ENCODE measurements around the gene CAMTA1. TPM values are rescaled to one million over a fixed set of nuclear protein-coding genes. Genes with fewer than 3 reads are reported as not detected.

The CAMTA1 gene
- total RNA-seq, 2 donors from 2014 or later, result 55.3 to 69.5 TPM

- Mint-ChIP-seq H3K4me1 (peaks cover 14% of the 10 kb centered on the region), H3K36me3 (ENCODE audit: low read depth) (peaks cover 2% of the 10 kb centered on the region), H3K27me3 (peaks cover 16% of the 10 kb centered on the region), H3K4me3 (no peak overlapping the region), H3K27ac (no peak overlapping the region)
- DNase-seq (no peak), ATAC-seq (no peak)
- no peaks in the 10 kb centered on the region for H3K9me3 ChIP-seq (ENCODE audit: control insufficient read depth, low read length, poor library complexity, severe bottlenecking)
Observed at GRCh38 chr1:7550261-7550865, 765.1 kb downstream of the CAMTA1 start.

DNA sequence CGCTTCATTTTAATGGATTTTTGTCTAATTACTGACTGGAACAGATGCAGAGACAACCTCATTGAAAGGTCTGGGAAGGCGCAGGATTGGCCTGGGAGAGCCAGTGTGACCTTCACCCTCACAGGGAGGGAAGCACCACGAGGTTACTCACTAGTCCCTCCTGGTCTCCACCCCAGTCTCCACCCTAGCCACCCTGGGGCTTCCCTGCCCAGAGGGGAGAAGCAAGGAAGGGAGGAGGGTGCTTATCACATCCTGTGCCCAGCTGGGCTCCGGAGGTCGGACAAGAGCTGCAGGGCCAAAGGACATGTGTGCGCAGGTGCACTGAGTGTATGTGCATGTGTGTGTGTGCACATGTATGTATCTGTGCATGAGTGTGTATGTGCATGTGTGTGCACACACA lies 765.7 kb downstream of the CAMTA1 start:
- H3K4me3 Mint-ChIP-seq, result no peak overlapping the region
- H3K36me3 Mint-ChIP-seq (ENCODE audit: low read depth), result peaks cover 2% of the 10 kb centered on the region
- no peaks in the 10 kb centered on the region for H3K9me3 ChIP-seq (ENCODE audit: control insufficient read depth, low read length, poor library complexity, severe bottlenecking)
- peaks cover 14% of the 10 kb centered on the region for H3K4me1 Mint-ChIP-seq
- no peak for DNase-seq
- peaks cover 23% of the 10 kb centered on the region for H3K27me3 Mint-ChIP-seq
- ATAC-seq, result no peak
- no peak overlapping the region for H3K27ac Mint-ChIP-seq

DNA sequence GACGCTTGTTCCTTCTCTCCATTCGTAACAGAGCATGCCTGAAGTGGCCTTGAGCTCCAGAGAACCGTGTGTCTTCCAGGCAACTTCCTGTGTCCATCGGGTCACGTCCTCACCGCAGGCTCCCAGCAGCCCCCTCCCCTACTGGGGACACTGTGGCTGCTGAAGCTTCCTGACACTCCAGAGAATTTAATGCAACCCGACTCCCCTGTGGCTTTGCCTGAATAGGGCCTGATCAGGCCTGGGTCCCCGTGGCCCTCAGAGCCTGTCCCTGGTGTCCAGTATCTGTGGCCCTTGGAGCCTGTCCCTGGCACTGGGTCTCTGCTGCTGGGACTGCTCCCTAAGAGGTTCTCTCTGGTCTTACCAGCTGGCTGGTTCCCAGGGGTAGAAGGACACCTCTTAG lies 766.2 kb downstream of the CAMTA1 start:
- Mint-ChIP-seq H3K27ac (no peak overlapping the region), H3K4me1 (peaks cover 15% of the 10 kb centered on the region), H3K4me3 (no peak overlapping the region), H3K36me3 (ENCODE audit: low read depth) (peaks cover 2% of the 10 kb centered on the region), H3K27me3 (peaks cover 27% of the 10 kb centered on the region)
- ATAC-seq (no peak), DNase-seq (no peak)
- H3K9me3 ChIP-seq (ENCODE audit: control insufficient read depth, low read length, poor library complexity, severe bottlenecking), result no peaks in the 10 kb centered on the region

DNA sequence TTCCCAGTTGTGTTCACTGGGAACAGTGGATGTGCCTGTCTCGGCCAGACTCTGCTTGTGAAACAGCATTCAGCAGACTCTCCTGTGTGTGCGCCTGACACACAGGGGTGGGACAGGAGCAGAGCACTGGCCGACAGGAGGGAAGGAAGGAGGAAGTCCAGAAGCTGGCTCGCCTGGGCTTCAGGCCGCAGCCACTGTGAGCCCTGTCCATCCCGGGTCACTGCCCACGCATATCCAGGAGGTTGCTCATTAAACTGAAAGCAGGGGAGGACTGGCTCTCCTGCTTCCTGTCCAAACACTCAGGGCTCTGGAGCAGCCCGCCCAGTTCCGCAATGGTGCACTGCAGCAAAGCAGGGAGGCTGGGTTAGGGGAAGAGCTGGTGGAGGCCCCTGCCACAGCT lies 767.1 kb downstream of the CAMTA1 start:
- no peak for DNase-seq
- Mint-ChIP-seq H3K27ac (no peak overlapping the region), H3K4me3 (no peak overlapping the region), H3K36me3 (ENCODE audit: low read depth) (peaks cover 2% of the 10 kb centered on the region), H3K4me1 (peaks cover 18% of the 10 kb centered on the region), H3K27me3 (peaks cover 32% of the 10 kb centered on the region)
- H3K9me3 ChIP-seq (ENCODE audit: control insufficient read depth, low read length, poor library complexity, severe bottlenecking), result no peaks in the 10 kb centered on the region
- ATAC-seq, result no peak

- H3K27ac Mint-ChIP-seq, result no peak overlapping the region
- peaks cover 15% of the 10 kb centered on the region for H3K4me1 Mint-ChIP-seq
- H3K9me3 ChIP-seq (ENCODE audit: control insufficient read depth, low read length, poor library complexity, severe bottlenecking), result no peaks in the 10 kb centered on the region
- H3K36me3 Mint-ChIP-seq (ENCODE audit: low read depth), result no peaks in the 10 kb centered on the region
- H3K27me3 Mint-ChIP-seq, result peaks cover 26% of the 10 kb centered on the region
- no peak overlapping the region for H3K4me3 Mint-ChIP-seq
- ATAC-seq (no peak), DNase-seq (no peak)
Observed at GRCh38 chr1:7553042-7553690, 767.9 kb downstream of the CAMTA1 start.

- Mint-ChIP-seq H3K27ac (no peak overlapping the region), H3K36me3 (ENCODE audit: low read depth) (no peaks in the 10 kb centered on the region), H3K4me3 (no peak overlapping the region), H3K27me3 (peaks cover 22% of the 10 kb centered on the region), H3K4me1 (peaks cover 10% of the 10 kb centered on the region)
- H3K9me3 ChIP-seq (ENCODE audit: control insufficient read depth, low read length, poor library complexity, severe bottlenecking), result no peaks in the 10 kb centered on the region
- no peak for ATAC-seq
- no peak for DNase-seq
Observed at GRCh38 chr1:7554385-7555235, 769.4 kb downstream of the CAMTA1 start.

DNA sequence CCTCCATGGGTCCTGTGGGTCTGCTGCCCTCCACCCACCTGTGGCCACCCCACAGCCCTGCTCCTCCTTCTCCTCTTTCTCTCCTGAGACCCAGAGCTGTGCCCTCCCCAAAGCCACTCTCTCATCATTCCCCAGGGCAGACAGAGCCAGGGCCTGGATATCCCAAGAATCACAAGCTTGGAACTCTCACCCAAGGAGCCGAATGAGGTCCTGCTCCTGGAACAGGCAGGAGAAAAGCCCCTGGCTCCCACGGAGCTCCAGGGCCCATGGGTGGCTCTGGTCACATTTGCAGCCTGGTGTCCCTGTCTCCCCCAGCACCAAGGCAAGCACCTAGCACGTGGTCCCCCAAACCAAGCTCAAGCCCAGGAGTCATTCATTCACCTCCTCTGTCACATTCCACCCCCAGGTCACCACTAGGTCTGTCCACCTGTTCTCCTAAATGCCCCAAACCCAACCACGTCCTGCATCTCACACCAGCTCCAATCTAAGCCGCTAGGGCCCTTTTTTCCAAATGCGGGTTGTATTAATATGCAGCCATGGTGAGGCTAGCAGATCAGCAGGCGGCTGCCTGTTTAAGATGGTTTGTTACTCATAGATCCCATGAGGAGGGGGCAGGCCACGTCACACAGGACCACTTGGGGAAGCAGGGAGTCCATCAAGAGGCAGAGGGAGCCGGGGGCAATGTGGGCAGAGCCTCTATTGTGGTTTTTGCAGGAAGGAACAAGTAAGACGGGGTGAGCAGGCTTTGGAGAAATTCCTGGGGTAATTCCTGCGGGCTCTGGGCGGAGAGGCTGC lies 770.3 kb downstream of the CAMTA1 start:
- no peaks in the 10 kb centered on the region for H3K9me3 ChIP-seq (ENCODE audit: control insufficient read depth, low read length, poor library complexity, severe bottlenecking)
- Mint-ChIP-seq H3K36me3 (ENCODE audit: low read depth) (no peaks in the 10 kb centered on the region), H3K27ac (no peak overlapping the region), H3K4me1 (peaks cover 6% of the 10 kb centered on the region), H3K27me3 (peaks cover 25% of the 10 kb centered on the region), H3K4me3 (no peak overlapping the region)
- ATAC-seq, result no peak
- no peak for DNase-seq

DNA sequence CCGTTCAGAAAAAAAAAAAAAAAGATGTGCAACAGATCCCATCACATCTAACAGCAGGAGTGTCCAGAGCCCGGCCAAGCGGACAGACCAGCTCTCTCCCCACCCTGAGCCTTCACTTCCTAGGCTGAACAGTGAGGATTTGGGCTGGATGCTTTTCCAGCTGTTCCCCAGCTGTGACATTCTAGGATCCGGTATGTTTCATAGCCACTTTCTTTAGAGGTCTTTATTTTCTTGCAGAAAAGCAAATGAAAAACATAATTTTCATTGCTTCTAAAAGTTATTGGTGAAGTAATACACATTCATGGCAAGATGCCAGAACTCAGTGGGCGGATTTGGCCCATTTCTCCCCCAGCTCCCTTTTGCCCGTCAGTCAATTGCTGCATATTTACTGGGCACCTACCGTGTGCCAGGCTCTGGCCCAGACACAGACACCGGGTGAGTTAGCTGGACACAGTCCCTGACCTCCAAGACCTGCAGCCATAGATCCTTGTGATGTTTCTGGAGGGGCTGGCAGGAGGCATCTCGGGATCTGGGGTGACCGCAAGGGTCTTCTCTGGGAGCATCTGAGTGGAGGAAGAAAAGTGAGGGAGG lies 772.1 kb downstream of the CAMTA1 start:
- H3K27ac Mint-ChIP-seq, result no peak overlapping the region

GRCh38 chr1:7558041-7558461 lies 772.8 kb downstream of the CAMTA1 start:
- Mint-ChIP-seq H3K4me3 (no peak overlapping the region), H3K27ac (no peak overlapping the region), H3K4me1 (peaks cover 4% of the 10 kb centered on the region), H3K27me3 (peaks cover 33% of the 10 kb centered on the region), H3K36me3 (ENCODE audit: low read depth) (no peaks in the 10 kb centered on the region)
- ATAC-seq, result no peak
- H3K9me3 ChIP-seq (ENCODE audit: control insufficient read depth, low read length, poor library complexity, severe bottlenecking), result no peaks in the 10 kb centered on the region
- DNase-seq, result no peak

More for the DNA sequence above, 772.1 kb downstream of the CAMTA1 start:
- H3K36me3 Mint-ChIP-seq (ENCODE audit: low read depth), result no peaks in the 10 kb centered on the region
- H3K4me1 Mint-ChIP-seq, result peaks cover 6% of the 10 kb centered on the region
- H3K9me3 ChIP-seq (ENCODE audit: control insufficient read depth, low read length, poor library complexity, severe bottlenecking), result no peaks in the 10 kb centered on the region
- peaks cover 30% of the 10 kb centered on the region for H3K27me3 Mint-ChIP-seq
- no peak for ATAC-seq
- no peak overlapping the region for H3K4me3 Mint-ChIP-seq
- DNase-seq, result no peak

- no peak overlapping the region for H3K27ac Mint-ChIP-seq
- no peak overlapping the region for H3K4me3 Mint-ChIP-seq
- H3K27me3 Mint-ChIP-seq, result peaks cover 33% of the 10 kb centered on the region
- no peaks in the 10 kb centered on the region for H3K36me3 Mint-ChIP-seq (ENCODE audit: low read depth)
- H3K9me3 ChIP-seq (ENCODE audit: control insufficient read depth, low read length, poor library complexity, severe bottlenecking), result no peaks in the 10 kb centered on the region
- H3K4me1 Mint-ChIP-seq, result peaks cover 4% of the 10 kb centered on the region
- DNase-seq (no peak), ATAC-seq (no peak)
Observed at GRCh38 chr1:7558481-7558880, 773.2 kb downstream of the CAMTA1 start.

GRCh38 chr1:7558921-7559869 lies 773.9 kb downstream of the CAMTA1 start:
- H3K4me1 Mint-ChIP-seq, result peaks cover 4% of the 10 kb centered on the region
- H3K27me3 Mint-ChIP-seq, result peaks cover 33% of the 10 kb centered on the region
- H3K9me3 ChIP-seq (ENCODE audit: control insufficient read depth, low read length, poor library complexity, severe bottlenecking), result no peaks in the 10 kb centered on the region
- H3K36me3 Mint-ChIP-seq (ENCODE audit: low read depth), result no peaks in the 10 kb centered on the region
- no peak for ATAC-seq
- DNase-seq, result no peak
- no peak overlapping the region for H3K4me3 Mint-ChIP-seq
- H3K27ac Mint-ChIP-seq, result no peak overlapping the region

DNA sequence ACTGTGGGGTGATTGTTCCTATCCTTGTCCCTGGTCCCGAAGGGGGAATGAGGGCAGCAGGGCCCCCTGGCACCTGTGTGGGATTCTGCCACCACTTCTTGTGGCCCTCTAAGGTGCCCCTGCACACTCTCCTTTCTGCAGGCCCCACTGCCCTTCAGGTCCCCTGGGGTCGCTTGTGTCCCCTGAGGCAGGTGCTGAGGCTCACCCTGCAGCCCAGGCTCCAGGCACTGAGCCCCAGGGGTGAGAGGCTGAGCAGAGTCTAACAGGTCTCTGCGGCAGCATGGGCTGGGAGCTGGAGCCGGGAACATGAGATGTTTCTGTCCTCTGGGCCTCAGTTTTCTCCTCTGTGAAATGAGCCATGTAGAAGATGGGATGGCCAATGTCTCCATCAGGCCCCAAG lies 774.9 kb downstream of the CAMTA1 start:
- no peaks in the 10 kb centered on the region for H3K36me3 Mint-ChIP-seq (ENCODE audit: low read depth)
- peaks cover 4% of the 10 kb centered on the region for H3K4me1 Mint-ChIP-seq
- H3K27ac Mint-ChIP-seq, result no peak overlapping the region
- no peaks in the 10 kb centered on the region for H3K9me3 ChIP-seq (ENCODE audit: control insufficient read depth, low read length, poor library complexity, severe bottlenecking)
- H3K27me3 Mint-ChIP-seq, result peaks cover 32% of the 10 kb centered on the region
- ATAC-seq (no peak), DNase-seq (no peak)
- no peak overlapping the region for H3K4me3 Mint-ChIP-seq
